ENCODE data around the gene RUFY3.
"Not testable (repeated sequence)": the region's sequence is repeated elsewhere in the genome, so short reads cannot be mapped to it uniquely, and the experiment has no call there.

The RUFY3 gene

GRCh38 chr4:70778888-70779422 is 57.2 kb downstream of the RUFY3 start:
- peak; percentile 38 for DNase-seq (ENCODE audit: low read depth)

- no peak for DNase-seq (ENCODE audit: low read depth)
Measured at GRCh38 chr4:70783096-70783495, 61.3 kb downstream of the RUFY3 start.

- DNase-seq (ENCODE audit: low read depth), result no peak
Measured at GRCh38 chr4:70787496-70787895, 65.7 kb downstream of the RUFY3 start.

- DNase-seq (ENCODE audit: low read depth), result no peak
Measured at GRCh38 chr4:70788733-70789132, 67.0 kb downstream of the RUFY3 start.

GRCh38 chr4:70793626-70794025 is 71.9 kb downstream of the RUFY3 start:
- no peak for DNase-seq (ENCODE audit: low read depth)

GRCh38 chr4:70801265-70801809 is 79.6 kb downstream of the RUFY3 start:
- DNase-seq (ENCODE audit: low read depth), result no peak

- no peak for DNase-seq (ENCODE audit: low read depth)
Measured at GRCh38 chr4:70802928-70803580, 81.3 kb downstream of the RUFY3 start.

- no peak for DNase-seq (ENCODE audit: low read depth)
Measured at GRCh38 chr4:70808151-70808550, 86.4 kb downstream of the RUFY3 start.

GRCh38 chr4:70815370-70815769 is 93.6 kb downstream of the RUFY3 start:
- no peak for DNase-seq (ENCODE audit: low read depth)

- no peak for DNase-seq (ENCODE audit: low read depth)
Measured at GRCh38 chr4:70816894-70817293, 95.1 kb downstream of the RUFY3 start.

GRCh38 chr4:70818173-70818855 is 96.5 kb downstream of the RUFY3 start:
- DNase-seq (ENCODE audit: low read depth), result no peak

GRCh38 chr4:70818921-70819320 is 97.2 kb downstream of the RUFY3 start:
- no peak for DNase-seq (ENCODE audit: low read depth)

- no peak for DNase-seq (ENCODE audit: low read depth)
Measured at GRCh38 chr4:70829015-70829414, 107.3 kb downstream of the RUFY3 start.

GRCh38 chr4:70829492-70829891 is 107.7 kb downstream of the RUFY3 start:
- DNase-seq (ENCODE audit: low read depth), result no peak

GRCh38 chr4:70830054-70830453 is 108.3 kb downstream of the RUFY3 start:
- DNase-seq (ENCODE audit: low read depth), result no peak

GRCh38 chr4:70831293-70831692 is 109.5 kb downstream of the RUFY3 start:
- DNase-seq (ENCODE audit: low read depth), result no peak

GRCh38 chr4:70833675-70834074 is 111.9 kb downstream of the RUFY3 start:
- no peak for DNase-seq (ENCODE audit: low read depth)

- no peak for DNase-seq (ENCODE audit: low read depth)
Measured at GRCh38 chr4:70836081-70836480, 114.3 kb downstream of the RUFY3 start.

- no peak for DNase-seq (ENCODE audit: low read depth)
Measured at GRCh38 chr4:70838204-70838603, 116.4 kb downstream of the RUFY3 start.

GRCh38 chr4:70838666-70839588 is 117.2 kb downstream of the RUFY3 start:
- no peak for DNase-seq (ENCODE audit: low read depth)

- peak; percentile 52 for DNase-seq (ENCODE audit: low read depth)
Measured at GRCh38 chr4:70839589-70840093, 117.9 kb downstream of the RUFY3 start, which contains the start of gene GRSF1. Gene GRSF1 (minus strand): TSS chr4:70839890. CDS start chr4:70839827, 63 bp downstream.

- DNase-seq (ENCODE audit: low read depth), result not testable (repeated sequence)
Measured at GRCh38 chr4:70840137-70840536, 118.4 kb downstream of the RUFY3 start.
